Nephron progenitor cell (in vitro differentiated cells): ENCODE data around the gene BID.

Experiments
- DNase-seq: peaks from one replicate; pipeline ENCODE4 v3.0.0; 2021
- H3K27ac Mint-ChIP-seq: 2 replicates; pipeline ENCODE4 v1.8.0; 2021; ENCODE audit warnings: mild to moderate bottlenecking, moderate library complexity, mixed read lengths
- H3K27me3 Mint-ChIP-seq: 2 replicates; pipeline ENCODE4 v1.8.0; 2021; ENCODE audit warnings: mild to moderate bottlenecking, low read depth, mixed read lengths; ENCODE audit not compliant: poor library complexity
- H3K36me3 Mint-ChIP-seq: 2 replicates; pipeline ENCODE4 v1.8.0; 2021; ENCODE audit warnings: low read depth, mixed read lengths
- H3K4me1 Mint-ChIP-seq: 2 replicates; pipeline ENCODE4 v1.8.0; 2021; ENCODE audit warnings: mixed read lengths
- H3K4me3 Mint-ChIP-seq: 2 replicates; pipeline ENCODE4 v1.8.0; 2021; ENCODE audit warnings: mild to moderate bottlenecking, moderate library complexity, mixed read lengths
- H3K9me3 Mint-ChIP-seq: 2 replicates; pipeline ENCODE4 v1.8.0; 2021; ENCODE audit warnings: mild to moderate bottlenecking, moderate library complexity, mixed read lengths
- TF ChIP-seq, protein P1 (sequence below): fragments of 200-600 bp; sonication (generic); IDR thresholded peaks from 2 replicates; pipeline ENCODE4 v1.5.0; 2021; ENCODE audit warnings: antibody characterized with exemption

The BID gene

DNA sequence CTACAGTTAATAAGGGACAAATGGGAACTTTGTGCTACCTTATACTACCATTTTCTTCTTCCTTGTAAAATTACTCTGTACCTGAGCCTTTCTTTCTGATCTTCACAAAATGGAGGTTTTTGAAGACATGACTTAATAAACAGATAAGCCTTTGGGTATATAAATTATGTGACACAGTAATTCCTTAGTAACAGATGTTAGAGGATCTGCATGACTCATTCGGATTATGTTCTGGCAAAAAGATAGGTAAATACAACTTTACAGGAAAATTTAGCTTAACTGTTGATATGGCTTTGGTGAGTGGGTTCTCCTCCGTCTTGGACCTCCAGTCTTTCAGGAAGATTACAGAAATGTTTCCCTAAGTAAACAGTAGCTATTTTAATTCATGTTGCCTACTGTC lies 61.8 kb downstream of the BID start:
- Mint-ChIP-seq H3K27ac (peak overlapping the region; percentile 47), H3K9me3 (no peaks in the 10 kb centered on the region), H3K4me3 (no peak overlapping the region), H3K27me3 (no peaks in the 10 kb centered on the region), H3K36me3 (peaks cover 31% of the 10 kb centered on the region), H3K4me1 (no peaks in the 10 kb centered on the region)
- DNase-seq = no peak
- TF ChIP-seq, protein P1, sequence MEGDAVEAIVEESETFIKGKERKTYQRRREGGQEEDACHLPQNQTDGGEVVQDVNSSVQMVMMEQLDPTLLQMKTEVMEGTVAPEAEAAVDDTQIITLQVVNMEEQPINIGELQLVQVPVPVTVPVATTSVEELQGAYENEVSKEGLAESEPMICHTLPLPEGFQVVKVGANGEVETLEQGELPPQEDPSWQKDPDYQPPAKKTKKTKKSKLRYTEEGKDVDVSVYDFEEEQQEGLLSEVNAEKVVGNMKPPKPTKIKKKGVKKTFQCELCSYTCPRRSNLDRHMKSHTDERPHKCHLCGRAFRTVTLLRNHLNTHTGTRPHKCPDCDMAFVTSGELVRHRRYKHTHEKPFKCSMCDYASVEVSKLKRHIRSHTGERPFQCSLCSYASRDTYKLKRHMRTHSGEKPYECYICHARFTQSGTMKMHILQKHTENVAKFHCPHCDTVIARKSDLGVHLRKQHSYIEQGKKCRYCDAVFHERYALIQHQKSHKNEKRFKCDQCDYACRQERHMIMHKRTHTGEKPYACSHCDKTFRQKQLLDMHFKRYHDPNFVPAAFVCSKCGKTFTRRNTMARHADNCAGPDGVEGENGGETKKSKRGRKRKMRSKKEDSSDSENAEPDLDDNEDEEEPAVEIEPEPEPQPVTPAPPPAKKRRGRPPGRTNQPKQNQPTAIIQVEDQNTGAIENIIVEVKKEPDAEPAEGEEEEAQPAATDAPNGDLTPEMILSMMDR = no peak

GRCh38 chr22:17710023-17710422 lies 64.2 kb downstream of the BID start:
- Mint-ChIP-seq H3K36me3 (peaks cover 44% of the 10 kb centered on the region), H3K27ac (no peak overlapping the region), H3K27me3 (no peaks in the 10 kb centered on the region), H3K9me3 (no peaks in the 10 kb centered on the region), H3K4me3 (no peak overlapping the region), H3K4me1 (peaks cover 5% of the 10 kb centered on the region)
- DNase-seq = no peak
- TF ChIP-seq, protein P1 = no peak

DNA sequence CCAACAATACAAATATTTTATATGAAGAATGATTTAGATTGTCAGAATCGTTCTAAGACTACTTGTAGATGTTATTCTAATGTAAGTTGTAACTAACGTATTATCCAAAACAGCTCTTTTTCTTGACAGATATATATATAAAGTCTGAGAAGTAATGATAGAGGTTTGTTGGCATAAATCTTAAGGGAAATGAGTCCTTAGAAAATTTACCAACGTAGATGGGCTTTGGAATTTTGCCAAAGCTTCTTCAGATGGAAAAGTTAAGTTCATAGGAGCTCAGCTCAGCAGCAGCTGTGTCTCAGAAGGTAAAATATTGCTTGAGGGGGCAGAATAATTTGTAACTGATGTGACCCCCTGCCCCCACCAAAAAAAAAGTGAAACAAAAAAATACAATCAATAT lies 66.7 kb downstream of the BID start:
- DNase-seq = no peak
- H3K4me1 Mint-ChIP-seq = peaks cover 5% of the 10 kb centered on the region
- H3K27me3 Mint-ChIP-seq = no peaks in the 10 kb centered on the region
- H3K27ac Mint-ChIP-seq = no peak overlapping the region
- H3K36me3 Mint-ChIP-seq = peaks cover 53% of the 10 kb centered on the region
- H3K9me3 Mint-ChIP-seq = no peaks in the 10 kb centered on the region
- no peak overlapping the region for H3K4me3 Mint-ChIP-seq
- TF ChIP-seq, protein P1 = no peak

DNA sequence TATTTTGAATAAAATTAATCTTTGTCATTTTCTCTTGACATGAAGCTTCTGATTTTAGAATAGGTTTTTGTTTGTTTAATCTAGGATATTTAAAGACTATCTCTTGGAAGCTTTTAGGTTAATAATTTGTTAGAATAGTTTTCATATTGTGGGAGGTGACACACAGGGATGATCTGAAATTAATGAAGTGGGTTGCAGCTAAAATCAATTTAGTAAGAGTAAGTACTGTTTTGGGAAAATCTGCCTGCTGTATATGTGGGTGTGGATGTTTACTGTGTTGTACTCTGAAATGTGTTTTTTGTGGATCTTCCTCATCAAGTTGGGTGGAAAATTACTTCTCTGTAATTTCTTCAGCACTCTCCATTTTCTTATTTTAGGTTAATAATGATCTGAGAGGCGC lies 67.3 kb downstream of the BID start:
- H3K36me3 Mint-ChIP-seq = peaks cover 48% of the 10 kb centered on the region
- no peak overlapping the region for H3K27ac Mint-ChIP-seq
- no peaks in the 10 kb centered on the region for H3K27me3 Mint-ChIP-seq
- H3K9me3 Mint-ChIP-seq = no peaks in the 10 kb centered on the region
- TF ChIP-seq, protein P1 = no peak
- peaks cover 5% of the 10 kb centered on the region for H3K4me1 Mint-ChIP-seq
- H3K4me3 Mint-ChIP-seq = no peak overlapping the region
- DNase-seq = no peak

DNA sequence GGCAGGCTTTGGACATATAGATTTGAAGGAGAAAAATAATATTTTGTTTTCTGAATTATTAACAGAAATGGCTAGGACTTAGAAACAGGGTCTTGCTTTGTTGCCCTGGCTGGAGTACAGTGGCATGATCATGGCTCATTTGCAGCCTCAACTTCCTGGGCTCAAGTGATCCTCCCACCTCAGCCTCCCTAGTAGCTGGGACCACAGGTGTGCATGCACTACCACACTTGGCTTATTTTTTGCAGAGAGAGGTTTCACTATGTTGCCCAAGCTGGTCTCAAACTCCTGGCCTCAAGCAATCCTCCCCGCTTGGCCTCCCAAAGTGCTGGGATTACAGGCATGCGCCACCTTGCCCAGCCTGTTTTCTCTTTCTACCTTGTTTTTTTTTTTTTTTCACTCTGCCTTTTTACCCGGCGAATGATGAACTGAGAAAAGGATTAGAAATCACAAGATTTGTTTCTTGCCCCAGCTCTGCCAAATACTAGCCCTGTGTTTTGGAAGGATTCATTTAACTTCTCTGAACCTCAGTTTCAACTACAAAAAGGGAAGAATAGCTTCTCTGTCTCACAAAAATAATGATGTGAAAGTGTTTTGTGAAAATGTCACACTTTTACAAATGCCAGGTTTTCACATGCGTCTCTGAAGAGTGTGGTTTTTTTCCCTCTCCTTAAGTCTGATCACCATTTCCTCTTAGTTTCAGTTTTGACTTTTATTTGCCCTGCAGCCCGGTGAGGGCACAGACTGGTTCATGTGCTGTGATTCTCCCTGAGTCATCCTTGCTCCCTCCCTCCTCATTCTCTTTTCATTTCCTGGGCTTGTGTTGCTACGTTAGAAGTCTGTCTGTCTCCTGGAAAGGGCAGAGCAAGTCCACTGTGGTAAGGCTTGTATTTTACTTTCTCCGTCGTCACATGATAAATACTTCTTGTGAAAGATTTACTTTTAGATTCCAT lies 68.0 kb downstream of the BID start:
- Mint-ChIP-seq H3K27ac (peak overlapping the region; percentile 95), H3K4me3 (no peak overlapping the region), H3K4me1 (peaks cover 5% of the 10 kb centered on the region), H3K27me3 (no peaks in the 10 kb centered on the region), H3K9me3 (no peaks in the 10 kb centered on the region), H3K36me3 (peaks cover 44% of the 10 kb centered on the region)
- TF ChIP-seq, protein P1 = no peak
- DNase-seq = no peak

- no peak overlapping the region for H3K4me3 Mint-ChIP-seq
- H3K4me1 Mint-ChIP-seq = peaks cover 5% of the 10 kb centered on the region
- H3K27me3 Mint-ChIP-seq = no peaks in the 10 kb centered on the region
- TF ChIP-seq, protein P1 = no peak
- no peak for DNase-seq
- no peak overlapping the region for H3K27ac Mint-ChIP-seq
- H3K36me3 Mint-ChIP-seq = peaks cover 44% of the 10 kb centered on the region
- no peaks in the 10 kb centered on the region for H3K9me3 Mint-ChIP-seq
Observed at GRCh38 chr22:17705546-17705945, 68.7 kb downstream of the BID start.
